Measurements from ENCODE around the gene SRPX.

The SRPX gene

DNA sequence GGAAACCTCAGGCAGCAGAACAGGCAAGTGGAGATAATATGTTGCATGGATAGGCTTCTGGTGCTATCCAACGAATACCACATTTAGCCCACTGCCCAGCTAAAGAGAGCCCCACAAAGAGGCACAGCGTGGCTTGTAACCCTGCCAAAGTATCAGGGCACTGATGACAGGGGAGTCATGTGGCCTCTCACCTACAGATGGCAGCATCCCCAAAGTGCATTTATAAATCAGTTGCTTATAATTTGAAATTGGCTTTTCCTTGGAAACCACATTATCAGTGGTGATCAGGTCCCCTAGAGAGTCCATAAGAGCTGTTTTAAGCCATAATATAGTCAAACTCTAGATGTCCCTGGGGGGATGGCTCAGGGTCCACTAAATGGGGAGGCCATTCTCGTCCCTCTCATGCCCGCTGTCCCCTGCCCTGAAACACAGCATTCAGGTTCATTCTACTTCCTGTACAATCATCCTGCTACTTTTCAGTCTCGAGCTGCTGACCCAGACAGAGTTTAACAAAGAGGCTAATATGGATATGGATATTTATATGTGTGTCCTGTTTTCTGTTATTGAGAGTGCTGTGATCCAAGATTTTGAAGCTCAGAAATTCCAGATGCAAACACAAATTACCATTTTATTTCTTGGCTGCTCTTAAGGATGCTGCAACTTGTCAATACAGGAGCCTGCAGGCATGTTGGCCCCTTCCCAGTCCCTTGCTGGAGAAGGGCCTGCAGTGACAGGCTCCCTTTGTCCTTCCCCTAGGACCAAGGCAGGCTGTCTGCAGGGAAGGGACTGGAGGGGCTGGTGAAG, 28.5 kb downstream of the SRPX start:
- H3K4me1 ChIP-seq (ENCODE audit: low read length), result no peaks in the 10 kb centered on the region
- no peak overlapping the region for H2AFZ ChIP-seq (ENCODE audit: low read length)
- no peak overlapping the region for H3K4me3 ChIP-seq (ENCODE audit: low read length)
- DNase-seq, result no peak
- TF ChIP-seq, protein P1, sequence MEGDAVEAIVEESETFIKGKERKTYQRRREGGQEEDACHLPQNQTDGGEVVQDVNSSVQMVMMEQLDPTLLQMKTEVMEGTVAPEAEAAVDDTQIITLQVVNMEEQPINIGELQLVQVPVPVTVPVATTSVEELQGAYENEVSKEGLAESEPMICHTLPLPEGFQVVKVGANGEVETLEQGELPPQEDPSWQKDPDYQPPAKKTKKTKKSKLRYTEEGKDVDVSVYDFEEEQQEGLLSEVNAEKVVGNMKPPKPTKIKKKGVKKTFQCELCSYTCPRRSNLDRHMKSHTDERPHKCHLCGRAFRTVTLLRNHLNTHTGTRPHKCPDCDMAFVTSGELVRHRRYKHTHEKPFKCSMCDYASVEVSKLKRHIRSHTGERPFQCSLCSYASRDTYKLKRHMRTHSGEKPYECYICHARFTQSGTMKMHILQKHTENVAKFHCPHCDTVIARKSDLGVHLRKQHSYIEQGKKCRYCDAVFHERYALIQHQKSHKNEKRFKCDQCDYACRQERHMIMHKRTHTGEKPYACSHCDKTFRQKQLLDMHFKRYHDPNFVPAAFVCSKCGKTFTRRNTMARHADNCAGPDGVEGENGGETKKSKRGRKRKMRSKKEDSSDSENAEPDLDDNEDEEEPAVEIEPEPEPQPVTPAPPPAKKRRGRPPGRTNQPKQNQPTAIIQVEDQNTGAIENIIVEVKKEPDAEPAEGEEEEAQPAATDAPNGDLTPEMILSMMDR (IDR thresholded peaks at IDR 0.05; ENCODE audit: low read length), result peak; percentile 40
- no peak for TF ChIP-seq EZH2phosphoT487 (IDR thresholded peaks at IDR 0.05; ENCODE audit: low read length)
- TF ChIP-seq EZH2 (optimal IDR thresholded peaks at IDR 0.05; ENCODE audit: low read depth, low read length), result no peak
- H3K9ac ChIP-seq (ENCODE audit: low read length), result no peak overlapping the region
- no peaks in the 10 kb centered on the region for H3K79me2 ChIP-seq (ENCODE audit: low read length)
- H3F3A ChIP-seq (ENCODE audit: insufficient read depth, low read length), result no peaks in the 10 kb centered on the region
- no peaks in the 10 kb centered on the region for H3K27me3 ChIP-seq (replicated peaks; ENCODE audit: insufficient read depth, low read length)
- H3K9me2 ChIP-seq (replicated peaks; ENCODE audit: insufficient read depth, low read length), result no peaks in the 10 kb centered on the region
- no peaks in the 10 kb centered on the region for H4K20me1 ChIP-seq (ENCODE audit: insufficient read depth, low read length)
- no peaks in the 10 kb centered on the region for H3K36me3 ChIP-seq (replicated peaks; ENCODE audit: insufficient read depth, low read length)
- no peak overlapping the region for H3K4me2 ChIP-seq (ENCODE audit: low read depth, low read length)
- no peaks in the 10 kb centered on the region for H3K9me3 ChIP-seq (replicated peaks; ENCODE audit: insufficient read depth, low read length)
- H3K27ac ChIP-seq (ENCODE audit: low read length), result no peak overlapping the region

DNA sequence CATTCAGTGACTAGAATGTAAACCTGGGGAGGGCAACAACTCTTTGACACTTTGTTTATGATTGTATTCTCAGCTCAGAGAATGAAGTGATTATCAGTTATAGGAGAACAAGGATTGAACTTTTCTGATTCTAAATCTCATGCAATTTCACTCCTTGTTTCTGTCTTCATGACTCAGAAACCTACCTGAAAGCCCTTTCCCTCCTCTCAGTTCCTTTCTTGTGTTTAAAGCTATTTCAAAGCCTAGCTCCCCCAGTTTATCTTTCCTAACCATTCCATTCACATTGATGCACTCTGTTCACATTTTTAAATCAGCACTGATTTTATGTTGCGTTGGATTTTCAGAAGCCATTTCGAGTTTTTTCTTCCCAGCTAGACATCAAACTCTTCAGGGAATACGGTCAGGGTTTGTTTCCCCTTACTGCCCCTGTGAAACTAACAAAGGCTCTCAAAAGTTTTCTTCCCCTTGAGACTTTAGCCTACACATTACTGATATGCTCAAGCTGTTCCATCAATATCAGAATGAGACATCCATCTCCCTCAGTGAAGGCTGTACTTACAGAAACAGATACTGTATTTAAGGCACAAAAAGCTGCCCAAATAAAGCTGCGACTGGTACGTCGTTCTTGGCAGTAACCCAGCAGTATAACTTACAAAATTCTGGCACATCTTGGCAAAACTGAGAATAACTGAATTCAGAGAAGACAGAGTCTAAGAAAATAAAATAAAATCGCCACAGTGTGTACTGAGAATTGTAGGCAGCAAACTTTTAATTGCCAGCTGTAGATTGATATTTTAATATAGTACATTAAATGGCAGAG, 31.0 kb downstream of the SRPX start:
- H3K27me3 ChIP-seq (replicated peaks; ENCODE audit: insufficient read depth, low read length), result no peaks in the 10 kb centered on the region
- no peak overlapping the region for H3K4me3 ChIP-seq (ENCODE audit: low read length)
- no peak for TF ChIP-seq EZH2 (optimal IDR thresholded peaks at IDR 0.05; ENCODE audit: low read depth, low read length)
- TF ChIP-seq, protein P1 (IDR thresholded peaks at IDR 0.05; ENCODE audit: low read length), result no peak
- no peak for TF ChIP-seq EZH2phosphoT487 (IDR thresholded peaks at IDR 0.05; ENCODE audit: low read length)
- H3K4me2 ChIP-seq (ENCODE audit: low read depth, low read length), result no peak overlapping the region
- H3K9ac ChIP-seq (ENCODE audit: low read length), result no peak overlapping the region
- H3K9me2 ChIP-seq (replicated peaks; ENCODE audit: insufficient read depth, low read length), result no peaks in the 10 kb centered on the region
- no peak for DNase-seq
- no peak overlapping the region for H2AFZ ChIP-seq (ENCODE audit: low read length)
- H4K20me1 ChIP-seq (ENCODE audit: insufficient read depth, low read length), result no peaks in the 10 kb centered on the region
- no peak overlapping the region for H3K27ac ChIP-seq (ENCODE audit: low read length)
- no peaks in the 10 kb centered on the region for H3K79me2 ChIP-seq (ENCODE audit: low read length)
- H3F3A ChIP-seq (ENCODE audit: insufficient read depth, low read length), result no peaks in the 10 kb centered on the region
- H3K4me1 ChIP-seq (ENCODE audit: low read length), result no peaks in the 10 kb centered on the region
- no peaks in the 10 kb centered on the region for H3K36me3 ChIP-seq (replicated peaks; ENCODE audit: insufficient read depth, low read length)
- H3K9me3 ChIP-seq (replicated peaks; ENCODE audit: insufficient read depth, low read length), result no peaks in the 10 kb centered on the region

DNA sequence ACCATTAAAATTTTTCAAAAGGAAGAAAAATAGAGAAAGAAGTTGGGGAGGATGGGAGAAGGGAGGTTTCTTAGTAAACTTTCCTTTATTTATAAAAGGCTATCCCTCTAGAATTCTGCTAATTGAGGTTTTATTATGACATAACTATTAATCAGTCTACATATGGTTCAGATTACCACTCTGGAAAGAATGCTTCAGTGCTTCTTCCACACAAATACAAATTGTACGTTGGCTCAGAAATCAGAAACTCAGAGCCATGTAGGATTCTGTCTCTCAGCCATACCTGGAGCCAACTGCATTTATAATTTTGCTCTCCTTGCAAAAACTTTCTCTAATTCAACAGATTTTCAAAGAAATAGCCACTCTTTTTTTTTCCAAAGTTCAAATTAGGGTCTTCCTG, 37.1 kb downstream of the SRPX start:
- no peak overlapping the region for H2AFZ ChIP-seq (ENCODE audit: low read length)
- H3K79me2 ChIP-seq (ENCODE audit: low read length), result no peaks in the 10 kb centered on the region
- no peaks in the 10 kb centered on the region for H3K9me2 ChIP-seq (replicated peaks; ENCODE audit: insufficient read depth, low read length)
- no peak overlapping the region for H3K4me3 ChIP-seq (ENCODE audit: low read length)
- no peaks in the 10 kb centered on the region for H3K27me3 ChIP-seq (replicated peaks; ENCODE audit: insufficient read depth, low read length)
- no peaks in the 10 kb centered on the region for H4K20me1 ChIP-seq (ENCODE audit: insufficient read depth, low read length)
- no peaks in the 10 kb centered on the region for H3K36me3 ChIP-seq (replicated peaks; ENCODE audit: insufficient read depth, low read length)
- H3K9me3 ChIP-seq (replicated peaks; ENCODE audit: insufficient read depth, low read length), result no peaks in the 10 kb centered on the region
- no peak overlapping the region for H3K4me2 ChIP-seq (ENCODE audit: low read depth, low read length)
- no peak for TF ChIP-seq EZH2phosphoT487 (IDR thresholded peaks at IDR 0.05; ENCODE audit: low read length)
- no peak for TF ChIP-seq EZH2 (optimal IDR thresholded peaks at IDR 0.05; ENCODE audit: low read depth, low read length)
- TF ChIP-seq, protein P1 (IDR thresholded peaks at IDR 0.05; ENCODE audit: low read length), result no peak
- no peaks in the 10 kb centered on the region for H3K4me1 ChIP-seq (ENCODE audit: low read length)
- no peak overlapping the region for H3K27ac ChIP-seq (ENCODE audit: low read length)
- H3K9ac ChIP-seq (ENCODE audit: low read length), result no peak overlapping the region
- no peaks in the 10 kb centered on the region for H3F3A ChIP-seq (ENCODE audit: insufficient read depth, low read length)
- DNase-seq, result no peak
